ENCODE results near the gene ST6GALNAC3. TPM values are rescaled to one million over a fixed set of nuclear protein-coding genes. Genes with fewer than 3 reads are reported as not detected.

The ST6GALNAC3 gene
- total and polyA plus RNA-seq, 4 donors: 0.50 to 20.2 (median 5.9) TPM

GRCh38 chr1:76218888-76219287 lies 144.3 kb downstream of the ST6GALNAC3 start:
- Histone ChIP-seq H3K36me3 (ENCODE audit: control insufficient read depth in 1 of 2, insufficient read depth in 2 of 2, low read length in 1 of 2) (no peaks in the 10 kb centered on the region), H3K27ac (ENCODE audit: low read depth in 1 of 2, low read length in 2 of 2) (no peak overlapping the region)

GRCh38 chr1:76219366-76219818 lies 144.8 kb downstream of the ST6GALNAC3 start:
- Histone ChIP-seq H3K36me3 (ENCODE audit: control insufficient read depth in 1 of 2, insufficient read depth in 2 of 2, low read length in 1 of 2) (no peaks in the 10 kb centered on the region), H3K9me3 (ENCODE audit: control insufficient read depth, low read length) (peaks cover 2% of the 10 kb centered on the region), H3K27me3 (ENCODE audit: control insufficient read depth in 1 of 2, insufficient read depth in 2 of 2, low read length in 1 of 2) (no peaks in the 10 kb centered on the region), H3K4me3 (ENCODE audit: low read length in 2 of 2) (no peak overlapping the region), H3K4me1 (ENCODE audit: control insufficient read depth in 1 of 2, insufficient read depth in 2 of 2, low read length in 2 of 2) (no peaks in the 10 kb centered on the region), H3K27ac (ENCODE audit: low read depth in 1 of 2, low read length in 2 of 2) (no peak overlapping the region)
- 96 to 97% methylated on average over 3 of the region's 3 CpGs for WGBS, 2 donors
- intact Hi-C loops (cut with DNase I): no loop called here
- DNase-seq (no peak), ATAC-seq (ENCODE audit: low FRiP score) (no peak)

More at GRCh38 chr1:76218888-76219287, 144.3 kb downstream of the ST6GALNAC3 start:
- H3K27me3 ChIP-seq (ENCODE audit: control insufficient read depth in 1 of 2, insufficient read depth in 2 of 2, low read length in 1 of 2): no peaks in the 10 kb centered on the region
- no peak overlapping the region for H3K4me3 ChIP-seq (ENCODE audit: low read length in 2 of 2)
- WGBS, 2 donors: 94 to 100% methylated on average over 2 of the region's 2 CpGs
- H3K4me1 ChIP-seq (ENCODE audit: control insufficient read depth in 1 of 2, insufficient read depth in 2 of 2, low read length in 2 of 2): no peaks in the 10 kb centered on the region
- peaks cover 2% of the 10 kb centered on the region for H3K9me3 ChIP-seq (ENCODE audit: control insufficient read depth, low read length)
- ATAC-seq (ENCODE audit: low FRiP score) (no peak), DNase-seq (no peak)
- intact Hi-C loops (cut with DNase I): no loop called here

GRCh38 chr1:76224752-76225151 lies 150.2 kb downstream of the ST6GALNAC3 start:
- DNase-seq: no peak
- no peak overlapping the region for H3K4me3 ChIP-seq (ENCODE audit: low read length in 2 of 2)
- peaks cover 2% of the 10 kb centered on the region for H3K9me3 ChIP-seq (ENCODE audit: control insufficient read depth, low read length)
- no peaks in the 10 kb centered on the region for H3K4me1 ChIP-seq (ENCODE audit: control insufficient read depth in 1 of 2, insufficient read depth in 2 of 2, low read length in 2 of 2)
- no peaks in the 10 kb centered on the region for H3K36me3 ChIP-seq (ENCODE audit: control insufficient read depth in 1 of 2, insufficient read depth in 2 of 2, low read length in 1 of 2)
- H3K27me3 ChIP-seq (ENCODE audit: control insufficient read depth in 1 of 2, insufficient read depth in 2 of 2, low read length in 1 of 2): no peaks in the 10 kb centered on the region
- 71 to 78% methylated on average over 3 of the region's 3 CpGs for WGBS, 2 donors
- ATAC-seq (ENCODE audit: low FRiP score): no peak
- no peak overlapping the region for H3K27ac ChIP-seq (ENCODE audit: low read depth in 1 of 2, low read length in 2 of 2)
- intact Hi-C loops (cut with DNase I): no loop called here

- no peaks in the 10 kb centered on the region for H3K36me3 ChIP-seq (ENCODE audit: control insufficient read depth in 1 of 2, insufficient read depth in 2 of 2, low read length in 1 of 2)
- 76 to 81% methylated on average over 1 of the region's 1 CpG for WGBS, 2 donors
Measured at GRCh38 chr1:76225526-76225925, 151.0 kb downstream of the ST6GALNAC3 start.

GRCh38 chr1:76227621-76228020 lies 153.1 kb downstream of the ST6GALNAC3 start:
- Histone ChIP-seq H3K4me1 (ENCODE audit: control insufficient read depth in 1 of 2, insufficient read depth in 2 of 2, low read length in 2 of 2) (no peaks in the 10 kb centered on the region), H3K36me3 (ENCODE audit: control insufficient read depth in 1 of 2, insufficient read depth in 2 of 2, low read length in 1 of 2) (no peaks in the 10 kb centered on the region), H3K4me3 (ENCODE audit: low read length in 2 of 2) (no peak overlapping the region), H3K27me3 (ENCODE audit: control insufficient read depth in 1 of 2, insufficient read depth in 2 of 2, low read length in 1 of 2) (no peaks in the 10 kb centered on the region), H3K27ac (ENCODE audit: low read depth in 1 of 2, low read length in 2 of 2) (no peak overlapping the region), H3K9me3 (ENCODE audit: control insufficient read depth, low read length) (no peaks in the 10 kb centered on the region)
- no peak for ATAC-seq (ENCODE audit: low FRiP score)
- intact Hi-C loops (cut with DNase I): no loop called here
- no peak for DNase-seq
- WGBS, 2 donors: 66 to 67% methylated on average over 3 of the region's 3 CpGs

More at GRCh38 chr1:76225526-76225925, 151.0 kb downstream of the ST6GALNAC3 start:
- ATAC-seq (ENCODE audit: low FRiP score) (no peak), DNase-seq (no peak)
- Histone ChIP-seq H3K4me3 (ENCODE audit: low read length in 2 of 2) (no peak overlapping the region), H3K4me1 (ENCODE audit: control insufficient read depth in 1 of 2, insufficient read depth in 2 of 2, low read length in 2 of 2) (no peaks in the 10 kb centered on the region), H3K27me3 (ENCODE audit: control insufficient read depth in 1 of 2, insufficient read depth in 2 of 2, low read length in 1 of 2) (no peaks in the 10 kb centered on the region), H3K9me3 (ENCODE audit: control insufficient read depth, low read length) (peaks cover 2% of the 10 kb centered on the region), H3K27ac (ENCODE audit: low read depth in 1 of 2, low read length in 2 of 2) (no peak overlapping the region)
- intact Hi-C loops (cut with DNase I): no loop called here

GRCh38 chr1:76229279-76230005 lies 154.9 kb downstream of the ST6GALNAC3 start:
- Histone ChIP-seq H3K4me3 (ENCODE audit: low read length in 2 of 2) (no peak overlapping the region), H3K27ac (ENCODE audit: low read depth in 1 of 2, low read length in 2 of 2) (no peak overlapping the region), H3K36me3 (ENCODE audit: control insufficient read depth in 1 of 2, insufficient read depth in 2 of 2, low read length in 1 of 2) (no peaks in the 10 kb centered on the region), H3K4me1 (ENCODE audit: control insufficient read depth in 1 of 2, insufficient read depth in 2 of 2, low read length in 2 of 2) (no peaks in the 10 kb centered on the region), H3K27me3 (ENCODE audit: control insufficient read depth in 1 of 2, insufficient read depth in 2 of 2, low read length in 1 of 2) (no peaks in the 10 kb centered on the region), H3K9me3 (ENCODE audit: control insufficient read depth, low read length) (no peaks in the 10 kb centered on the region)
- intact Hi-C loops (cut with DNase I): no loop called here
- no peak for DNase-seq
- 76% methylated on average over 7 of the region's 7 CpGs for WGBS, 2 donors
- no peak for ATAC-seq (ENCODE audit: low FRiP score)

- intact Hi-C loops (cut with DNase I): no loop called here
- H3K4me3 ChIP-seq (ENCODE audit: low read length in 2 of 2): no peak overlapping the region
- H3K9me3 ChIP-seq (ENCODE audit: control insufficient read depth, low read length): no peaks in the 10 kb centered on the region
- no peaks in the 10 kb centered on the region for H3K36me3 ChIP-seq (ENCODE audit: control insufficient read depth in 1 of 2, insufficient read depth in 2 of 2, low read length in 1 of 2)
- 84 to 92% methylated on average over 2 of the region's 2 CpGs for WGBS, 2 donors
- no peak overlapping the region for H3K27ac ChIP-seq (ENCODE audit: low read depth in 1 of 2, low read length in 2 of 2)
- ATAC-seq (ENCODE audit: low FRiP score) (no peak), DNase-seq (no peak)
- no peaks in the 10 kb centered on the region for H3K4me1 ChIP-seq (ENCODE audit: control insufficient read depth in 1 of 2, insufficient read depth in 2 of 2, low read length in 2 of 2)
- H3K27me3 ChIP-seq (ENCODE audit: control insufficient read depth in 1 of 2, insufficient read depth in 2 of 2, low read length in 1 of 2): no peaks in the 10 kb centered on the region
Measured at GRCh38 chr1:76230842-76231281, 156.3 kb downstream of the ST6GALNAC3 start.

GRCh38 chr1:76231320-76231719 lies 156.8 kb downstream of the ST6GALNAC3 start:
- WGBS, 2 donors: 82 to 85% methylated on average over 4 of the region's 4 CpGs
- no peaks in the 10 kb centered on the region for H3K4me1 ChIP-seq (ENCODE audit: control insufficient read depth in 1 of 2, insufficient read depth in 2 of 2, low read length in 2 of 2)
- no peaks in the 10 kb centered on the region for H3K9me3 ChIP-seq (ENCODE audit: control insufficient read depth, low read length)
- no peak overlapping the region for H3K4me3 ChIP-seq (ENCODE audit: low read length in 2 of 2)
- H3K27ac ChIP-seq (ENCODE audit: low read depth in 1 of 2, low read length in 2 of 2): no peak overlapping the region
- no peak for DNase-seq
- intact Hi-C loops (cut with DNase I): no loop called here
- no peaks in the 10 kb centered on the region for H3K36me3 ChIP-seq (ENCODE audit: control insufficient read depth in 1 of 2, insufficient read depth in 2 of 2, low read length in 1 of 2)
- H3K27me3 ChIP-seq (ENCODE audit: control insufficient read depth in 1 of 2, insufficient read depth in 2 of 2, low read length in 1 of 2): no peaks in the 10 kb centered on the region
- no peak for ATAC-seq (ENCODE audit: low FRiP score)

GRCh38 chr1:76232666-76233065 lies 158.1 kb downstream of the ST6GALNAC3 start:
- no peak overlapping the region for H3K27ac ChIP-seq (ENCODE audit: low read depth in 1 of 2, low read length in 2 of 2)
- ATAC-seq (ENCODE audit: low FRiP score) (no peak), DNase-seq (no peak)
- H3K27me3 ChIP-seq (ENCODE audit: control insufficient read depth in 1 of 2, insufficient read depth in 2 of 2, low read length in 1 of 2): no peaks in the 10 kb centered on the region
- 98% methylated on average over 4 of the region's 4 CpGs for WGBS, 2 donors
- H3K4me3 ChIP-seq (ENCODE audit: low read length in 2 of 2): no peak overlapping the region
- H3K4me1 ChIP-seq (ENCODE audit: control insufficient read depth in 1 of 2, insufficient read depth in 2 of 2, low read length in 2 of 2): no peaks in the 10 kb centered on the region
- no peaks in the 10 kb centered on the region for H3K9me3 ChIP-seq (ENCODE audit: control insufficient read depth, low read length)
- H3K36me3 ChIP-seq (ENCODE audit: control insufficient read depth in 1 of 2, insufficient read depth in 2 of 2, low read length in 1 of 2): no peaks in the 10 kb centered on the region
- intact Hi-C loops (cut with DNase I): no loop called here

Data from aorta (tissue), 5 donors.